DND-41 (cell line): ENCODE results near the gene ATAD2B.

Experiments
- CTCF ChIP-seq: IDR thresholded peaks from 2 replicates; pipeline ENCODE4 v1.5.1; 2012; ENCODE audit warnings: borderline replicate concordance, low read length, moderate library complexity, mild to moderate bottlenecking; ENCODE audit not compliant: poor library complexity, severe bottlenecking; ENCODE audit errors: extremely low read depth
- EZH2 ChIP-seq: IDR thresholded peaks from 3 replicates; pipeline ENCODE4 v1.6.1; 2012; ENCODE audit warnings: borderline replicate concordance, low read depth, mild to moderate bottlenecking, moderate library complexity, low read length, inconsistent platforms; ENCODE audit not compliant: severe bottlenecking

- TF ChIP-seq CTCF, result no peak
- TF ChIP-seq EZH2, result no peak
These were observed 7.3 kb upstream of the ATAD2B start for GRCh38 chr2:23934259-23934658.
